Choroid plexus epithelial cell (primary cell): ENCODE data around the gene ALK.

Experiments used
- DNase-seq: peaks from one replicate; pipeline ENCODE4 v3.0.0-alpha.2; 2010; ENCODE audit warnings: low read depth
- H3K4me3 ChIP-seq: 2 replicates; pipeline ENCODE4 v1.5.1; 2011; ENCODE audit warnings: low read depth, mild to moderate bottlenecking, control low read depth, low read length, moderate library complexity
- CTCF ChIP-seq: conservative IDR thresholded peaks from 2 replicates; pipeline ENCODE4 v1.5.1; 2011; ENCODE audit warnings: low read depth, mild to moderate bottlenecking, control low read depth, inconsistent platforms, low read length, moderate library complexity

The ALK gene

GRCh38 chr2:29375843-29376242 is 545.5 kb downstream of the ALK start:
- no peak for TF ChIP-seq CTCF
- H3K4me3 ChIP-seq: no peak overlapping the region
- peak; percentile 24 for DNase-seq

DNA sequence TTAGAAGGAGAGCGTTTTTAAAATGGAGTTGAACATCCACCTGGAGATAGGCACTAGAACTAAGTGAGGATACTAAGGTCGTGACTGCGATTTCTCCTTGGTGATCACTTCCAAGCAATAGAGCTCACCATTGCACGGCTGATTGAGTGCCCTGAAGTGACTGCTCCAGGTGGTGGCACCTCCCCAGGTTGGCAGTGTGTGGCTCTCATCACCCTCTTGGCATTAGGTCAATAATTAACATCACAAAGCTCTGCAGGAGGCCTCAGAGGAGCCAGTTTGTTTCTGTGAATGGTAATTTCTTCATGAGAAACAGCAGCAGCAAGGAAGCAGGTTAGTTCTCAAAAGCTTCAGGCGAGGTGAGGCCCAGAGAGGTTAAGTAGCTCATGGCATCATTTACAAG is 546.6 kb downstream of the ALK start:
- DNase-seq: no peak
- TF ChIP-seq CTCF: no peak
- no peak overlapping the region for H3K4me3 ChIP-seq

- no peak for TF ChIP-seq CTCF
- no peak overlapping the region for H3K4me3 ChIP-seq
- no peak for DNase-seq
Observed at GRCh38 chr2:29373870-29374269, 547.5 kb downstream of the ALK start.

- TF ChIP-seq CTCF: no peak
- no peak overlapping the region for H3K4me3 ChIP-seq
- peak; percentile 23 for DNase-seq
Observed at GRCh38 chr2:29372185-29372584, 549.2 kb downstream of the ALK start.

- H3K4me3 ChIP-seq: no peak overlapping the region
- no peak for TF ChIP-seq CTCF
- DNase-seq: no peak
Observed at GRCh38 chr2:29370581-29371125, 550.7 kb downstream of the ALK start.

DNA sequence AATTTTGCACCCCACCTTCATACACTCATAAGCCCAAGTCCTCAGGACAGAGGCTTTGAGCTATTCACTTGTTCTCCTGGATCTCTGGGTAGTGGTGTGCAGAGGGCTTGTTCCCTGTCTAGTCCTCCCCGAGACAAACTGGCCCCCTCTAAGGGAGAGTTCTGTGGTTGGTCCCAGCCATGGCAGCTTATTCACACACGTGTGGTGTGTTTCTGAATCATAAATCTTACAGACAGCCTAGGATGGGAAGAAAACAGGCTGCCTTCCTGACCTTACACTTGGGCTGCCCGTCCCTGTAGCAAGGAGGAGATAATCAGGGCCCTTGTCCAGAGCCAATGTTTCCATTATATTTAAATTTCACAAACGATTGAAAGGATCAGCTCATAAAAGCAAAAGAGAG is 551.2 kb downstream of the ALK start:
- no peak for DNase-seq
- no peak for TF ChIP-seq CTCF
- H3K4me3 ChIP-seq: no peak overlapping the region

DNA sequence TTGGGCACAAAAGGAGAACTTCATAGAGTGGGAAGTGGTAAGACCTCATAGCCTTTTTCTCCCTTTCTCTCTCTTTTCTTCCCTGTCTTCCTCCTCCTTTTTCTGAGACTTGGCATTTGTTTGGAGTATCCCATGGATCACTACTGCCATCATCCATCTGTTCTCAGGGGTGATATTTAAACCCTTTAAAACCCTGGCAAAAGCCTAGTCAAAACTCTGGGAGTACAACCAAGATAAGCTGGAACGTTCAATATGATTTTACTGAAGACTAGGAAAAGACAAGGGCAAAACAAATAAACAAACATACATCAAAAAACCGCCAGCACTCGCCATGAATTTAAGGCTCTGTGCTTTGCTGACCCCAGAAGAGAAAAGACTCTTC is 552.7 kb downstream of the ALK start:
- no peak for TF ChIP-seq CTCF
- DNase-seq: no peak
- H3K4me3 ChIP-seq: no peak overlapping the region
